ENCODE results near the gene ZNF205.
"Not testable (repeated sequence)": the region's sequence is repeated elsewhere in the genome, so short reads cannot be mapped to it uniquely, and the experiment has no call there.

The ZNF205 gene

GRCh38 chr16:3149630-3150345 is 37.4 kb downstream of the ZNF205 start:
- peak; percentile 69 for DNase-seq (ENCODE audit: low spot score)

- DNase-seq (ENCODE audit: low spot score) = peak; percentile 91
These were observed 38.2 kb downstream of the ZNF205 start for GRCh38 chr16:3150346-3151218.

GRCh38 chr16:3152027-3152276 is 39.6 kb downstream of the ZNF205 start:
- DNase-seq (ENCODE audit: low spot score) = no peak

GRCh38 chr16:3152277-3152990 is 40.0 kb downstream of the ZNF205 start:
- DNase-seq (ENCODE audit: low spot score) = peak; percentile 87

GRCh38 chr16:3152991-3153368 is 40.6 kb downstream of the ZNF205 start:
- DNase-seq (ENCODE audit: low spot score) = no peak

- no peak for DNase-seq (ENCODE audit: low spot score)
These were observed 42.8 kb downstream of the ZNF205 start for GRCh38 chr16:3155181-3155580.

- no peak for DNase-seq (ENCODE audit: low spot score)
These were observed 43.6 kb downstream of the ZNF205 start for GRCh38 chr16:3155972-3156371.

- DNase-seq (ENCODE audit: low spot score) = no peak
These were observed 45.0 kb downstream of the ZNF205 start for GRCh38 chr16:3157229-3158025.

- no peak for DNase-seq (ENCODE audit: low spot score)
These were observed 45.7 kb downstream of the ZNF205 start for GRCh38 chr16:3158026-3158509.

- DNase-seq (ENCODE audit: low spot score) = peak; percentile 51
These were observed 46.3 kb downstream of the ZNF205 start for GRCh38 chr16:3158510-3159314.

- DNase-seq (ENCODE audit: low spot score) = no peak
These were observed 49.0 kb downstream of the ZNF205 start for GRCh38 chr16:3161235-3162018.

- no peak for DNase-seq (ENCODE audit: low spot score)
These were observed 52.0 kb downstream of the ZNF205 start for GRCh38 chr16:3164121-3164991.

- no peak for DNase-seq (ENCODE audit: low spot score)
These were observed 52.9 kb downstream of the ZNF205 start for GRCh38 chr16:3165111-3165822.

GRCh38 chr16:3166505-3166886 is 54.1 kb downstream of the ZNF205 start:
- no peak for DNase-seq (ENCODE audit: low spot score)

- not testable (repeated sequence) for DNase-seq (ENCODE audit: low spot score)
These were observed 56.3 kb downstream of the ZNF205 start for GRCh38 chr16:3168729-3169128.
